HG03520 (cell line): ENCODE results near the gene GREM1.
A peak's percentile ranks its signal among the peaks of the same experiment; 100 is the strongest.

Experiments used
- ATAC-seq: cut with Tn5 transposase; IDR thresholded peaks from one replicate; pipeline ENCODE4 v1.9.1; 2021; ENCODE audit warnings: mild to moderate bottlenecking, moderate library complexity; ENCODE audit not compliant: unreplicated experiment

Gene GREM1

GRCh38 chr15:32694222-32694983 is 23.4 kb upstream of the GREM1 start:
- no peak for ATAC-seq

GRCh38 chr15:32698773-32699390 is 18.9 kb upstream of the GREM1 start:
- ATAC-seq, result no peak

GRCh38 chr15:32700501-32701150 is 17.2 kb upstream of the GREM1 start:
- no peak for ATAC-seq

GRCh38 chr15:32701863-32702262 is 15.9 kb upstream of the GREM1 start:
- ATAC-seq, result no peak

GRCh38 chr15:32704395-32704981 is 13.3 kb upstream of the GREM1 start:
- ATAC-seq, result no peak

- no peak for ATAC-seq
These were observed 12.4 kb upstream of the GREM1 start for GRCh38 chr15:32705446-32705845.

GRCh38 chr15:32706704-32707103 is 11.1 kb upstream of the GREM1 start:
- ATAC-seq, result no peak

- ATAC-seq, result no peak
These were observed 10.4 kb upstream of the GREM1 start for GRCh38 chr15:32707436-32707835.

GRCh38 chr15:32709295-32710033 is 8.3 kb upstream of the GREM1 start:
- ATAC-seq, result no peak

- no peak for ATAC-seq
These were observed 2.5 kb upstream of the GREM1 start for GRCh38 chr15:32715276-32715675.

GRCh38 chr15:32716216-32716914 is 1.4 kb upstream of the GREM1 start:
- no peak for ATAC-seq

GRCh38 chr15:32716915-32717425 is 834 bp upstream of the GREM1 start:
- no peak for ATAC-seq

GRCh38 chr15:32718227-32718820 is 520 bp downstream of the GREM1 start:
- no peak for ATAC-seq

GRCh38 chr15:32718821-32719716 is 1.3 kb downstream of the GREM1 start:
- ATAC-seq, result no peak

GRCh38 chr15:32721596-32721995 is 3.8 kb downstream of the GREM1 start:
- no peak for ATAC-seq

- no peak for ATAC-seq
These were observed 4.3 kb downstream of the GREM1 start for GRCh38 chr15:32722136-32722535.

GRCh38 chr15:32723171-32723948 is 5.6 kb downstream of the GREM1 start:
- peak; percentile 84 for ATAC-seq
